Transverse colon (tissue), 4 donors: Measurements from ENCODE around the gene SCAI. TPM values are rescaled to one million over a fixed set of nuclear protein-coding genes. Genes with fewer than 3 reads are reported as not detected.
"Not testable (repeated sequence)": the region's sequence is repeated elsewhere in the genome, so short reads cannot be mapped to it uniquely, and the experiment has no call there.

Source experiments
- DNase-seq: peaks from one replicate; pipeline ENCODE4 v3.0.0-alpha.2; 2019
- H3K27ac ChIP-seq, 4 donors: fragments of 200-600 bp; sonication (generic); 2 replicates each; pipeline ENCODE4 v1.5.1; 2016 to 2018; ENCODE audit warnings: inconsistent platforms in 4 of 4
- H3K27me3 ChIP-seq: fragments of 200-600 bp; sonication (generic); 2 replicates; pipeline ENCODE4 v1.5.1; 2017; ENCODE audit warnings: inconsistent platforms
- H3K36me3 ChIP-seq, 4 donors: fragments of 200-600 bp; sonication (generic); 2 replicates each; pipeline ENCODE4 v1.5.1; 2017 to 2019; ENCODE audit warnings: inconsistent platforms in 4 of 4
- H3K4me1 ChIP-seq, 4 donors: fragments of 200-600 bp; sonication (generic); 2 replicates each; pipeline ENCODE4 v1.5.1; 2017 to 2020; ENCODE audit warnings: inconsistent platforms in 4 of 4
- H3K4me3 ChIP-seq, 4 donors: fragments of 200-600 bp; sonication (generic); 1 replicate in 1 of 4; 2 replicates in 3 of 4; pipeline versions ENCODE4 v1.5.1 to v1.6.1; 2017 to 2019; ENCODE audit warnings: inconsistent platforms in 4 of 4
- H3K9me3 ChIP-seq, 2 donors: fragments of 200-600 bp; sonication (generic); 2 replicates each; pipeline ENCODE4 v1.5.1; 2017 to 2019; ENCODE audit warnings: inconsistent platforms in 2 of 2
- EP300 ChIP-seq: sonication (generic); formaldehyde crosslinking; IDR thresholded peaks from one replicate; pipeline ENCODE4 v1.6.1; 2017; ENCODE audit warnings: antibody characterized with exemption, low read depth
- POLR2A ChIP-seq: fragments of 450-650 bp; IDR thresholded peaks from one replicate; pipeline ENCODE4 v1.6.1; 2016; ENCODE audit warnings: antibody characterized with exemption, mild to moderate bottlenecking, moderate library complexity
- POLR2AphosphoS5 ChIP-seq, 3 donors: sonication (generic); formaldehyde crosslinking; IDR thresholded peaks; one replicate each; pipeline ENCODE4 v1.6.1; 2016; ENCODE audit warnings: antibody characterized with exemption in 3 of 3
- WGBS, 2 donors: methylation state at CpG; one replicate each; pipeline ENCODE4 v1.1.5; 2018; ENCODE audit warnings: low coverage in 1 of 2; 5-methylcytosine and 5-hydroxymethylcytosine counted together
- in situ Hi-C, 4 donors: fragments of 200-750 bp; cut with MboI; loops; one replicate each; pipeline versions ENCODE4 v1.15.0 to v1.15.1; 2017; ENCODE audit warnings: low sequenced_read_pairs in 3 of 4, low pct_ligation_motif_present in 1 of 4, low pct_unique_long_range_greater_than_20kb in 1 of 4
- intact Hi-C: fragments of 100-400 bp; cut with DNase I; formaldehyde crosslinking; loops from one replicate; pipeline ENCODE4 v1.15.1; 2023; ENCODE audit warnings: low total_unique reads
- total RNA-seq, 4 donors: library from RNA; depleted of rRNA; stranded (reverse); fragments of >200 nt; gene quantifications; one replicate each; pipeline ENCODE4 v1.1.0, GENCODE V29; 2016
- TF ChIP-seq, protein P1 (sequence below), 5 experiments: fragments of 200-600 bp in 3 of 5; fragments of 450-650 bp in 2 of 5; sonication (generic) in 3 of 5; IDR thresholded peaks; 1 replicate in 2 of 5; 2 replicates in 3 of 5; pipeline ENCODE4 v1.5.1; 2016 to 2017; ENCODE audit warnings: antibody characterized with exemption in 5 of 5, inconsistent platforms in 3 of 5, mild to moderate bottlenecking in 2 of 5, moderate library complexity in 1 of 5

The SCAI gene
- total RNA-seq, 4 donors from 2014 or later, result 10.4 to 38.6 (median 13.2) TPM

DNA sequence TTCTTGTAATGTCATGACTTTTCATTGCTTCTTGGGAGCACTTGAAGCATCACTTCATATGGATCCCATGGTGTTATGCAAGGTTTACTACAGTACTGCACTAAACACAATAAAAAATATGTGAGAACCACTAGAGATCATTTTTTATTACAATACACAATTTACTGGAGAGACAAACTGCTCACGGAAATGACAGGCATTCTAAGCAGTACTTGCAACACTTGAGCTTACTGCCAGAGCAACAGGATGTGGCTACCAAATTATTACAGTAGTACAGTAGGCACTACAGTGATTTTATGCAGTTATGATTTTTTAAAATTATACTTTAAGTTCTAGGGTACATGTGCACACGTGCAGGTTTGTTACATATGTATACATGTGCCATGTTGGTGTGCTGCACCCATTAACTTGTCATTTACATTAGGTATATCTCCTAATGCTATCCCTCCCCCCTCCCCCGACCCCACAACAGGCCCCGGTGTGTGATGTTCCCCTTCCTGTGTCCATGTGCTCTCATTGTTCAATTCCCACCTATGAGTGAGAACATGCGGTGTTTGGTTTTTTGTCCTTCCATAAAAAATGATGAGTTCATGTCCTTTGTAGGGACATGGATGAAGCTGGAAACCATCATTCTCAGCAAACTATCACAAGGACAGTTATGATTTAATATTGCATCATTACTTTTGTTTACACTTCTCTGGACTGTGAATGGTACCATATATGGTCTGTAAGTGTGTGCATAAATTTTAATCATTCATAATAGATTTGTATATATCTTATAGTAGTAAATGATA is 177.4 kb downstream of the SCAI start:
- intact Hi-C loops, H3K27me3 ChIP-seq, DNase-seq, H3K4me1 ChIP-seq, H3K9me3 ChIP-seq, H3K36me3 ChIP-seq, H3K4me3 ChIP-seq: not testable (repeated sequence)
- TF ChIP-seq POLR2AphosphoS5 (IDR thresholded peaks at IDR 0.05), result peak in 1 of 3 donors; percentile 56
- H3K27ac ChIP-seq, result peak overlapping the region in 2 of 4 donors; percentile 24 to 35
- WGBS, 2 donors, result 82 to 86% methylated on average over 2 to 5 of the region's 5 CpGs
- in situ Hi-C loops, result loop anchor here in 1 of 4 donors (10.0 kb wide), 1 partner anchor 179 kb away; the partner anchor contains the start of gene SCAI

DNA sequence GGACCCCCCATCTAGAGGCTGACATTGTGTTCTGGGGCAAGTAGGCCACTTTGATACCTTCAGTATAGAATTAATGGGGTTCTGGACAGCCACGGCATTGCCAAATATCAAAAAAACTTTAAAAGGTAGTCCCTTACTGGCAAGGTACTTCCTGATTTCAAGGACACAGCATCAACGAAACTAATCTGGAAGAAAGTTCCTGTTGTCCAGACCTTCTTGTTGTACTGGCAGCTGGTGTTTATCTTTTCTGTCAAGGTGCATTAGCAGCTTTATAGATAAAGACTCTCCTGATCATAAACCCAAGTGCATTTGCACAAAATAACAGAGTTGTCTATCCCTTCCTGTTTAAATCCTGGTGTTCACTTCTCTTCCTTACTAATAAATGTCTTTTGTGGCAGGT is 178.7 kb downstream of the SCAI start:
- intact Hi-C loops (no loop called here), in situ Hi-C loops (loop anchor here in 1 of 4 donors (10.0 kb wide), 1 partner anchor 180 kb away; the partner anchor contains the start of gene SCAI)
- WGBS, 2 donors, result 62 to 80% methylated on average over 1 to 2 of the region's 2 CpGs

DNA sequence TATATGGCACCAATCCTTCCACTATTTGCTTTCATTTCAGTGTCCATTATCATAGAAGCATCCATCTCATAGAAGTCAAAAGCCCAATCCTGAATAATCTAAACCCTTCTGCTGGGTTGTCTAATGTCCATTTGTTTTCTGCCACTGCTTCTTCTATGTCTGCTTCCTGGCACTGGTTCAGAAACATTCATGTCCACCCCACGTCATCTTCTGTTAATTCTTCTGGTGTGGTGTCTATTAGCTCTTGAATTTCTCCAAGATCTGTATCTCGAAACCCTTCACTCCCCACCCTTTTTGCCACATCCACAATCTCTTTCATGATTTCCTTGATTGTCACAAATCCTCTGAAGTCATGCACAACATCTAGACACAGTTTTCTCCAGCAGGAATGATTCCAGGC is 179.3 kb downstream of the SCAI start:
- peaks cover 0 to 5% (median 0%) of the 10 kb centered on the region in 4 donors for H3K36me3 ChIP-seq
- H3K27me3 ChIP-seq, result no peaks in the 10 kb centered on the region
- WGBS, 2 donors, result 88 to 92% methylated on average over 2 of the region's 2 CpGs
- DNase-seq, result no peak
- intact Hi-C loops, result no loop called here
- no peaks in the 10 kb centered on the region for H3K4me1 ChIP-seq
- no peak overlapping the region for H3K4me3 ChIP-seq
- no peaks in the 10 kb centered on the region for H3K9me3 ChIP-seq
- H3K27ac ChIP-seq, result no peak overlapping the region
- TF ChIP-seq EP300, result no peak
- TF ChIP-seq, protein P1, sequence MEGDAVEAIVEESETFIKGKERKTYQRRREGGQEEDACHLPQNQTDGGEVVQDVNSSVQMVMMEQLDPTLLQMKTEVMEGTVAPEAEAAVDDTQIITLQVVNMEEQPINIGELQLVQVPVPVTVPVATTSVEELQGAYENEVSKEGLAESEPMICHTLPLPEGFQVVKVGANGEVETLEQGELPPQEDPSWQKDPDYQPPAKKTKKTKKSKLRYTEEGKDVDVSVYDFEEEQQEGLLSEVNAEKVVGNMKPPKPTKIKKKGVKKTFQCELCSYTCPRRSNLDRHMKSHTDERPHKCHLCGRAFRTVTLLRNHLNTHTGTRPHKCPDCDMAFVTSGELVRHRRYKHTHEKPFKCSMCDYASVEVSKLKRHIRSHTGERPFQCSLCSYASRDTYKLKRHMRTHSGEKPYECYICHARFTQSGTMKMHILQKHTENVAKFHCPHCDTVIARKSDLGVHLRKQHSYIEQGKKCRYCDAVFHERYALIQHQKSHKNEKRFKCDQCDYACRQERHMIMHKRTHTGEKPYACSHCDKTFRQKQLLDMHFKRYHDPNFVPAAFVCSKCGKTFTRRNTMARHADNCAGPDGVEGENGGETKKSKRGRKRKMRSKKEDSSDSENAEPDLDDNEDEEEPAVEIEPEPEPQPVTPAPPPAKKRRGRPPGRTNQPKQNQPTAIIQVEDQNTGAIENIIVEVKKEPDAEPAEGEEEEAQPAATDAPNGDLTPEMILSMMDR (IDR thresholded peaks at IDR 0.05), result no peak
- no peak for TF ChIP-seq POLR2AphosphoS5 (IDR thresholded peaks at IDR 0.05)
- TF ChIP-seq POLR2A, result no peak
- in situ Hi-C loops, result loop anchor here in 1 of 4 donors (10.0 kb wide), 1 partner anchor 181 kb away; the partner anchor contains the start of gene SCAI

More for the DNA sequence above, 178.7 kb downstream of the SCAI start:
- peaks cover 0 to 5% (median 0%) of the 10 kb centered on the region in 4 donors for H3K36me3 ChIP-seq
- DNase-seq, result no peak
- no peaks in the 10 kb centered on the region for H3K27me3 ChIP-seq
- no peak overlapping the region for H3K4me3 ChIP-seq
- no peaks in the 10 kb centered on the region for H3K4me1 ChIP-seq
- TF ChIP-seq EP300 (no peak), POLR2A (no peak), POLR2AphosphoS5 (IDR thresholded peaks at IDR 0.05) (no peak)
- TF ChIP-seq, protein P1 (IDR thresholded peaks at IDR 0.05), result no peak
- no peaks in the 10 kb centered on the region for H3K9me3 ChIP-seq
- no peak overlapping the region for H3K27ac ChIP-seq

DNA sequence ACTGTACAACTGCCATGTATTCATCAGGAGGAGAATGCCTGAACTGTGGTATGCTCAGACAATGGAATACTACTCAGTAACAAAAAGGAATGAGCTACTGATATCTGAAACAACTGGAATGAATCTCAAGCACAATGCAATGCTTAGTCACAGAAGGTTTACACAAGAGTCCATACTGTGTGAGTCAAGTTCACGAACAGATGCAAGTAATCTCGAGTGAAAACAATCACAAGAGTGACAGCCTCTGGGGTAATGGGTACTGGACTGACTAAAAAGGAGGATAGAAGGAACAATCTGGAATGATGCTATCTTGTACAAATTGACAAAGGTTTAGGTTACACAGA is 182.9 kb downstream of the SCAI start:
- Histone ChIP-seq H3K36me3 (no peaks in the 10 kb centered on the region), H3K9me3 (no peaks in the 10 kb centered on the region), H3K4me3 (no peak overlapping the region), H3K4me1 (no peaks in the 10 kb centered on the region), H3K27ac (no peak overlapping the region), H3K27me3 (no peaks in the 10 kb centered on the region)
- DNase-seq, result no peak
- TF ChIP-seq, protein P1 (IDR thresholded peaks at IDR 0.05), result no peak
- no peak for TF ChIP-seq POLR2AphosphoS5 (IDR thresholded peaks at IDR 0.05)
- no peak for TF ChIP-seq EP300
- TF ChIP-seq POLR2A, result no peak
- in situ Hi-C loops, result loop anchor here in 1 of 4 donors (10.0 kb wide), 1 partner anchor 184 kb away; the partner anchor contains the start of gene SCAI
- 86 to 90% methylated on average over 2 of the region's 2 CpGs for WGBS, 2 donors
- intact Hi-C loops, result no loop called here

DNA sequence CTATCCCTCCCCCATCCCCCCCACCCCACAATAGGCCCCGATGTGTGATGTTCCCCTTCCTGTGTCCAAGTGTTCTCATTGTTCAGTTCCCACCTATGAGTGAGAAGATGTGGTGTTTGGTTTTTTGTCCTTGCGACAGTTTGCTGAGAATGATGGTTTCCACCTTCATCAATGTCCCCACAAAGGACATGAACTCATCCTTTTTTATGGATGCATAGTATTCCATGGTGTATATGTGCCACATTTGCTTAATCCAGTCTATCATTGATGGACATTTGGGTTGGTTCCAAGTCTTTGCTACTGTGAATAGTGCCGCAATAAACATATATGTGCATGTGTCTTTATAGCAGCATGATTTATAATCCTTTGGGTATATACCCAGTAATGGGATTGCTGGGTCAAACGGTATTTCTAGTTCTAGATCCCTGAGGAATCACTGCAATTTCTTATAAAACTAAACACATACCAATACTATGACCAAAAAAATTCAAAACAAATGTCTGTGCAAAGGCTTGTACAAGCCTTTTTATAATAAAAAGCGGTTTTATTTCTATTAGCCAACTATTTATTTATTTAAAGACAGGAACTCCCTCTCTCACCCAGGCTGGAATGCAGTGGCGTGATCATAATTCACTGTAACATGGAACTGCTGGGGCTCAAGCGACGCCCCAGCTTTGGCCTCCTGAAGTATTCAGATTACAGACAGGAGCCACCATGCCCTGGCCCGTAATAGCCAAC is 183.5 kb downstream of the SCAI start:
- DNase-seq, H3K27me3 ChIP-seq, H3K36me3 ChIP-seq, H3K4me3 ChIP-seq, H3K9me3 ChIP-seq, intact Hi-C loops, H3K27ac ChIP-seq, H3K4me1 ChIP-seq: not testable (repeated sequence)
- 93% methylated on average over 7 to 9 of the region's 9 CpGs for WGBS, 2 donors
- in situ Hi-C loops, result loop anchor here in 1 of 4 donors (10.0 kb wide), 1 partner anchor 185 kb away; the partner anchor contains the start of gene SCAI
